NOMO-1 treated with DMSO at 0.1 percent for 48 hours (cell line): ENCODE measurements around the gene SFRP2.

Experiments used
- DNase-seq: peaks from one replicate; lab custom pipeline; 2025; ENCODE audit not compliant: unreplicated experiment; lab: John Stamatoyannopoulos, UW

The SFRP2 gene

GRCh38 chr4:153798901-153799693 lies 10.2 kb upstream of the SFRP2 start:
- no peak for DNase-seq

- peak; percentile 28 for DNase-seq
Observed at GRCh38 chr4:153798420-153798819, 9.5 kb upstream of the SFRP2 start.

GRCh38 chr4:153794006-153794405 lies 5.1 kb upstream of the SFRP2 start:
- no peak for DNase-seq

GRCh38 chr4:153792618-153793247 lies 3.9 kb upstream of the SFRP2 start:
- DNase-seq = no peak

- peak; percentile 20 for DNase-seq
Observed at GRCh38 chr4:153791746-153792617, 3.1 kb upstream of the SFRP2 start.

GRCh38 chr4:153790962-153791551 lies 2.2 kb upstream of the SFRP2 start:
- DNase-seq = no peak

- DNase-seq = no peak
Observed at GRCh38 chr4:153790500-153790865, 1.6 kb upstream of the SFRP2 start.

GRCh38 chr4:153789741-153790499 lies 1.0 kb upstream of the SFRP2 start:
- no peak for DNase-seq

GRCh38 chr4:153788051-153788412 lies 851 bp downstream of the SFRP2 start:
- DNase-seq = no peak

GRCh38 chr4:153787575-153787974 lies 1.3 kb downstream of the SFRP2 start:
- DNase-seq = no peak

- DNase-seq = no peak
Observed at GRCh38 chr4:153787061-153787560, 1.8 kb downstream of the SFRP2 start.

- DNase-seq = peak; percentile 51
Observed at GRCh38 chr4:153785910-153786721, 2.8 kb downstream of the SFRP2 start.

- no peak for DNase-seq
Observed at GRCh38 chr4:153784166-153784699, 4.7 kb downstream of the SFRP2 start.

GRCh38 chr4:153782581-153782980 lies 6.3 kb downstream of the SFRP2 start:
- DNase-seq = no peak

- peak; percentile 73 for DNase-seq
Observed at GRCh38 chr4:153781717-153782416, 7.0 kb downstream of the SFRP2 start.

- no peak for DNase-seq
Observed at GRCh38 chr4:153781280-153781679, 7.6 kb downstream of the SFRP2 start.

- DNase-seq = no peak
Observed at GRCh38 chr4:153780876-153781275, 8.0 kb downstream of the SFRP2 start.

- DNase-seq = peak; percentile 72
Observed at GRCh38 chr4:153780221-153780620, 8.7 kb downstream of the SFRP2 start.

GRCh38 chr4:153778383-153778782 lies 10.5 kb downstream of the SFRP2 start:
- DNase-seq = no peak
